HEK293T (cell line): ENCODE data around the gene PHETA2.

Experiments used
- CTBP1 ChIP-seq: fragments of 450-650 bp; IDR thresholded peaks from 2 replicates; pipeline ENCODE4 v1.6.1; 2016; ENCODE audit warnings: borderline replicate concordance
- FOXA1 ChIP-seq: fragments of 450-650 bp; IDR thresholded peaks from 2 replicates; pipeline ENCODE4 v1.6.1; 2016; ENCODE audit warnings: mild to moderate bottlenecking
- HDGF ChIP-seq: fragments of 450-650 bp; IDR thresholded peaks from 2 replicates; pipeline ENCODE4 v1.6.1; 2017; ENCODE audit warnings: antibody characterized with exemption, borderline replicate concordance
- ZNF384 ChIP-seq: fragments of 450-650 bp; IDR thresholded peaks from 2 replicates; pipeline ENCODE4 v1.6.1; 2016

DNA sequence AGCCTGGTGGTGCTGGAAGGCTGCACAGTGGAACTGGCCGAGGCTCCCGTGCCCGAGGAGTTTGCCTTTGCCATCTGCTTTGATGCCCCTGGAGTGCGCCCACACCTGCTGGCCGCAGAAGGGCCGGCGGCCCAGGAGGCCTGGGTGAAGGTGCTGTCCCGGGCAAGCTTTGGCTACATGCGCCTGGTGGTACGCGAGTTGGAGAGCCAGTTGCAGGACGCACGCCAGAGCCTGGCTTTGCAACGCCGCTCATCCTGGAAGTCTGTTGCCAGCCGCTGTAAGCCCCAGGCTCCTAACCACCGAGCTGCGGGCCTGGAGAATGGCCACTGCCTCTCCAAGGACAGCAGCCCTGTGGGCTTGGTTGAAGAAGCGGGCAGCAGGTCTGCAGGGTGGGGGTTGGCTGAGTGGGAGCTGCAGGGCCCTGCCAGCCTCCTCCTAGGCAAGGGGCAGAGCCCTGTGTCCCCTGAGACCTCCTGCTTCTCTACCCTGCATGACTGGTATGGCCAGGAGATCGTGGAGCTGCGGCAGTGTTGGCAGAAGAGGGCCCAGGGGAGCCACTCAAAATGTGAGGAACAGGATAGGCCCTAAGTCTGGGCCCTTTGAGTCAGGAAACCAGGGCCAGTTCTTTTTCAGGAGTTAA, 3.6 kb downstream of the PHETA2 start:
- TF ChIP-seq ZNF384 (no peak), CTBP1 (no peak), FOXA1 (no peak), HDGF (no peak)
